Measurements from ENCODE around the gene OR5B12.
"Not testable (repeated sequence)": the region's sequence is repeated elsewhere in the genome, so short reads cannot be mapped to it uniquely, and the experiment has no call there.

Gene OR5B12

DNA sequence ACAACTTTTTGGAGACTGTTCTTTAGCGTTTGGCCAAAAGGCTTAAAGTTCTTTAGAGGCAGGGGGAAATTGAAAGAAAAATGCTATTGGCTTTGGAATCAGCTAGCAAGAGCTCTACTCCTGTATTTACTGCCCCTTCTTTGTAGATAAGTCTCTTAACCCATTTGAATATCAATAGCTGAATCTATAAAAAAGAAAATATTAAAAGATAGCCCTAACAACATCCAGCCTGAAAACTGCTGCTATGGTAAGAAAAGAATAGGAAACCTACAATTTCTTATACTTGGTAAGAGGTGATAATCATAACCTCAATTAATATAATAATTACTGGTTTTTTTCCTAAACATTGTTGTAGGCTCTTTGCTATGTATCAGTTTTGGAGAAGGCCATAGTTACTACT lies at the start of gene OR5B12:
Gene OR5B12, minus strand, starts transcription at position 101 of the 400 bp plus-strand sequence. CDS start 2,085 bp downstream, outside the sequence.
- DNase-seq, result no peak

DNA sequence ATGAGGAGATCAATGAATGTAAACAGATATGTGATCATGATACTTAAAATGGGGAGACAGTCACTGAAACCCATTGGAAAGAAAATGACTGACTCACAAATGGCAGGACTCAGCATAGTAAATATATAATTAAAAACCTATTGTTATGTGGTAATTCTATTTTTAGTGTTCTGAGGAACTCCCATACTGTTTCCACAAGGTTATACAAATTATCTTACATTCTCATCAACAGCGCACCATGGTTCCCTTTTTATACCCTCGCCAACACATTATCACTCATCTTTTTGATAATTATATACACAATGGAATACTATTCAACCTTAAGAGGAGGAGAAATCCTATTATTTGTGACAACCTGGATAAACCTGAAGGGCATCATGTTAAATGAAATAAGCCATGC lies 48.8 kb upstream of the OR5B12 start:
- DNase-seq, result no peak

DNA sequence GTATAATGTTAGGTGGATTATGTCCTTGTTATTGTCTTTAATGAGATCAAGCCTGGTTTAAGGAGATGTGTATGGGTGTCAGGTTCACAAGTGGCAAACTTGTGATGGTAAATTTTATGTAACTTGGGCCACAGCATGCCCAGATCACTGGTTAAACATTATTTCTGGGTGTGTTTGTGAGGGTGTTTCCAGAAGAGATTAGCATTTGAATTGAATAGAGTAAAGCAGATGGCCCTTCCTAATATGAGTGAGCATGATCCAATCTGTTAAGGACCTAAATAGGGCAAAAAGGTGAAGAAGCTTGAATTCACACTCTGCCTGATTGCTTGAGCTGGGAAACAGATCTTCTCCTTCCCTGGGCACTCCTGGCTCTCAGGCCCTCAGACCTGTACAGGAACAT lies 45.1 kb upstream of the OR5B12 start:
- DNase-seq, result no peak

DNA sequence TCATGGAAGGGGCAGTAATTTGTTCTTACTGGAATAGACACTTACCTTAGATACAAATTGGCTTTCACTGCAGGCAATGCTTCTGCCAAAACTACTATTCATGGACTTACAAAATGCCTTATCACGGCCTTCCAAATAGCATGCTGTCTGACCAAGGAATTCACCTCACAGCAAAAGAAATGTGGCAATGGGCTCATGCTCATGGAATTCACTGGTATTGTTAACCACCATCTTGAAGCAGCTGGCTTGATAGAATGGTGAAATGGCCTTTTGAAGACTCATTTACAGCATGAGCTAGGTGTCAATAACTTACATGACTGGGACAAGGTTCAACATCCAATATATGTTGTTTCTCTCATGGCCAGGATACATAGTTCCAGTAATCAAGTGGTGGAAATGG lies 43.9 kb upstream of the OR5B12 start:
- no peak for DNase-seq

DNA sequence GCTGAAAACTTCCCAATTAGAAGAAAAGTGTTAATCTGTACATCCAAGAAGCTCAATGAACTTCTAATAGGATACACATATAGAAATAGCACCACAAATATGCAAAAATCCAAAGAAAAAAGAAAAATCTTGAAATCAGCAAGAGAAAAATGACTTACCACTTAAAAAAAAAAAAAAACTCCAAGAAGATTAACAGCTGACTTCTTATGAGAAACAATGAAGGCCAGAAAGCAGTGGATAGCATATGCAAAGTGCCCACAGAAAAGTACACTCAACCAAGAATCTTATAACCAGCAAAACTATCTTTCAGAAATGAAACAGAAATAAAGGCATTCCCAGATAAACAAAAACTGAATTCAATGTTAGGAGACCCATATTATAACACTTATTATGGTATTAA lies 29.9 kb upstream of the OR5B12 start:
- DNase-seq, result no peak

DNA sequence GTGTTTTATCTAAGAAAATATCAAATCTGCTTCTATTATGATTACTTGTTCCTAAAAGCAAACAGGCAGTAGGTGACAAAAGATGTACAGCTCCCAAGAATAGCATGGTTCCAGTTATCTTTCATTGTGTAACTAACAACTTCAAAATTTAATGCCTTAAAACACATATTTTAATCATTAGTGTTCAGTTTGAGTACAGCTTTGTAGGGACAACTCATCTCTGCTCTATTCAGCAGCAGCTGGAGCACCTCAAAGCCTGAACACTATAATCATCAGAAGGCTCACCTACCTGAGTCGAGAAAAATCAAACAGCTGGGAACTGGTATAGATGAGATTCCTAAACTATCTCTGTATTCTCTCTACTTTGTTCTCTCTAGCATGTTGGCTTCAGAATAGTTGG lies 24.3 kb upstream of the OR5B12 start:
- DNase-seq, result no peak

DNA sequence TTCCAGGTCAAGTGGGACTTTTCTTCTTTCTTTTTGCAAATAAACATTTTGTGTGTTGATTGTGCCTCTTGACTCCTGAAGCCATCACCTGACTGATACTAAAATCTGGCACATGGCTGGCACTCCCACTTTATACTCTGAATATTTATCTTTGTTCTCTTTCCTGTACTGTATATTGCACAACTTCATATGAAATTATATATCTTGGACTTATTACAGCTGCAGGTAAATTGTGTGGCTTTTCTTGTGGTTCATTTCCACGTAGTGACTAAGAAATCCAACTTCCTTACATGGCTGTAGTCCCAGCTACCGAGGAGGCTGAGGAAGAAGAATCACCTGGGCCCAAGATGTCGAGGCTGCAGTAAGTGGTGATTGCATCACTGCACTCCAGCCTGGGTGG lies 23.7 kb upstream of the OR5B12 start:
- no peak for DNase-seq

DNA sequence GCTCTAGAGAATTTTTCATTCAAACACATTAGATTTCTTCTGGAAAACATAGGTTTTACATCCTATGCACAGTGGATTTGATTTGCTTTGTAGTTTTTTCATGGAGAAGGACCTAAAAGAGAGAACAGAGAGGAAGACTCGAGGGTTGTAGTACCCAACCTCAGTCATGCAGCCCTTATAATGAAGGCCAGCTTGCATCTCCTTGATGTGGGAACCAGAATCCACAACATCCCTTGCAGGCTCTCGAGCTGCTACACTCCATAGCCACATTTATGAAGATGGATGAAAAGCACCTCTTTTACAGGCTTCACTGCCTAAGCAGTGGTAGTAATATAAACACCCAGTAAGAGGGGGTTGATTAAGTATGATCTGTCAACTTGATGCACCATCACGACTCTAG lies 9.5 kb upstream of the OR5B12 start:
- no peak for DNase-seq

DNA sequence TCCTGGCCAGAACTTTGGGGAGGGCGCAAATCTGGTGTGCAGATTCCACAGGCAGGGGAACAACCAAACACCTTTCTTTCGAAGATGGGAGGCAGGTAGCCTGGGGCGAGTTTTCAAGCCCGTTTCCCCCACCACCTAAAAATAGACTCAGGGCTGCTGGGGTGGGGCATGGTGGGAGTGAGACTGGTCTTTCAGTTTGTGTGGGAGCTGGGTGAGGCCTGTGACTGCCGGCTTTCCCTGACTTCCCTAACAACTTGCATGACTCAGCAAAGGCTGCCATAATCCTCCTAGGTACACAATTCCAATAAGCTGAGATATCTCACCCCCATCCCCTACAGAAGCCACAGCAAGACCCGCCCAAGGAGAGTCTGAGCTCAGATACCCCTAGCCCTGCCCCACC lies 4.3 kb upstream of the OR5B12 start:
- DNase-seq, result no peak

DNA sequence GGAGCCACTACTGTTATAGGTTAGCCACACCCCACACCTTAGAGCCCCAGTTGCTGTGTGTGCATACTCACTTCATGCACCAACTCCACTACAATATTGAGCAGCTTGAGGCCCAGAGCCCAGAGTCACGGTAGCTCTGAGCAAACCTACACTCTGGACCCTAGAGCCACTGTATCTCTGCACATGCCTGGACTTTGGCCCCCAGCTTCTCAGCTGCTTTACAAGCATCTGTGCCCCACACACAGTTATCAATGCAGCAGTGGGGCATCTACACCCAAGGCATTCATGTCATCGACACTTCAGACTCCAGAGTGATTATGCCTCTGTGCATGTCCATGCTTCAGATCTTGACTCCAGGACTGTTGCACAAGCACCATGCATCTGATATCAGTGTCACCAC lies 2.3 kb upstream of the OR5B12 start:
- no peak for DNase-seq

DNA sequence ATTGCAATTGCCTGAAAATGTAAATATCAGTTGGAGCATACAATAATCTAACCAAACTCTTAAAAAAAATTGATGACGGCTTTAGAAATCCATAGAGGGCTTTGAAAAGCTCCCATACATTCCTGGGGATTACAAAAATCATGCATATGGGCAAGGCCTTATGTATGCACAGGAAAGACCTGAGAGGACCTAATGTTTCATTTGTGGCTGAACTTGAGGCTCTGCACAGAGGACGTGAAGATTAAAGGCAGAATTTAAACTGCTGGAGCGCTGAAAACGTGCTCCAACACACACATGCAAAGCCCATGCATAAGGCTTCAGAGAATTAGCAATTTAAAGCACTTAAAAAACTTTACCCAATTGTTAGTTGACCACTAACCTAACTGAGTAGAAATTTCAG lies 3.5 kb downstream of the OR5B12 start:
- no peak for DNase-seq

DNA sequence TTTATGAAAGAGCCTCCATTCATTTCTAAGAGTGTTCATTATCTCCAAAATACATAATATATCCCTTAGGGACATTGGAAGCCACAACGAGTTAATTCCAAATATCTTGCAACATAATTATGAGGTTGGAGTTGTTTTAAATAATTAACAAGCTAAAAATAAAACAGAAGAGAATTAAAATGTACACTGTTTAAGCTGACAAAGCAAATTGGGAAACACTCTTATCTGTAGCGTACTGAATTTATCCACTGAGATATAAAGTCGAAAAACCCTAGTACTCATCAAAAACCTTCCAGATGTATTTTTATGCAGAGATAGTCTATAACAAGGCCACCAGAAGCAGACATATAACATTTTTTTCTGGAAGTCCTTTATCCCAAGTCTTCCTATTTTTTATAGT lies 7.8 kb downstream of the OR5B12 start:
- DNase-seq, result no peak

DNA sequence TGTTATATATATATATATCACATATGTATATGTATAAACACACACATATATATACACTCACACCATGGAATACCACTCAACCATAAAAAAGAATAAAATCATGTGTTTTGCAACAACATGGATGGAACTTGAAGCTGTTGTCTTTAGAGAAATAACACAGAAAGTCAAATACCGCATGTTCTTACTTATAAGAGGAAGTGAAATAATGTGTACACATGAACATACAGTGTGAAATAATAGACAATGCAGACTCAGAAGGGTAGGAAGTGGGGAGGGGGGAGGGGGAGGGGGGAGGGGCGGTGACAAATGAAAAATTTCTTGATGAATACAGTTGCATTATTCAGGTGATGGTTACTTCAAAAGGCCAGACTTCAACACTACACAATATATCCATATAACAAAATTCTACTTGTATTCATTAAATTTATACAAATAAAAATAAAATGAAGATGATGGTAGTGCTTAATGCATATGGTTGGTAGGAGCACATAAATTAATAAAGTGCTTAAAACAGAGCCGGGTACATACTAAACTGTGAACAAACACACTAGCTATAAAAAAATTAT lies 8.3 kb downstream of the OR5B12 start:
- DNase-seq, result no peak

DNA sequence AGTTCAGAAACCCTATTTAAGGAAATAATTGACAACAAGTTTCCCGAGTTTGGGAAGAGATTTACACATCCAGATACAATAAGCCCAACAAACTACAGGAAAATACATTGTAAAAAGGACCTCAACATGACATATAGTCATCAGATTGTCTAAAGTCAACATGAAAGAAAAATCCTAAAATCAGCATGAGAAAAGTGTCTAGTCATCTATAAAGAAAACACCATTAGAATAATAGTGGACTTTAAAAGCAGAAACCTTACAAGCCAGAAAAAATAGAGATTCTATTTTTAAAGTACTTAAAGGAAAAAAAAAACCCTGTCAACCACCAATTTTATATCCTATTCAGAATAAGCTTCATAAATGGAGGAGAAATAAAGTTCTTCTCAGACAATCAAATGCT lies 12.8 kb downstream of the OR5B12 start:
- no peak for DNase-seq

DNA sequence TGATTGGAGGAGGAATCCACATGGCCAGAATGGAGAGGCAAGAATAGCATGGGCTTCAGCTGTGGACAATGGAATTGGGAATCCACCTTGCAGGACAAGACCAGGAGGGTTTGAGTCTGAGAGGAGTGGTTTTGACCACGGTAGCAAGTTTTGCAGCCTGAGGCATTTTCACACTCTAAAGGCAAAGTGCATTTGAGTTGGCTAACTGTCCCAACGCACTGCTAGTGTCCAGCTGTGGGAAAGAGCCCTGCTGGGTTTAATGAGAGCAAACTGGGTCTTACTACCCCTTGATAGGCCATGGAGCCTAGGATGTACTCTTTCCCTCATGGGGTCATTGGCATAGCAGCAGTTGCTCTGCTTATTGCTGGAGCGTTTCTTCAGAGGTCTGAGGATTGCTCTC lies 14.0 kb downstream of the OR5B12 start, which contains the start of gene OR5B2:
Gene OR5B2, minus strand, starts transcription at position 101 of the 400 bp plus-strand sequence. CDS start 4,860 bp downstream, outside the sequence.
- DNase-seq, result no peak

DNA sequence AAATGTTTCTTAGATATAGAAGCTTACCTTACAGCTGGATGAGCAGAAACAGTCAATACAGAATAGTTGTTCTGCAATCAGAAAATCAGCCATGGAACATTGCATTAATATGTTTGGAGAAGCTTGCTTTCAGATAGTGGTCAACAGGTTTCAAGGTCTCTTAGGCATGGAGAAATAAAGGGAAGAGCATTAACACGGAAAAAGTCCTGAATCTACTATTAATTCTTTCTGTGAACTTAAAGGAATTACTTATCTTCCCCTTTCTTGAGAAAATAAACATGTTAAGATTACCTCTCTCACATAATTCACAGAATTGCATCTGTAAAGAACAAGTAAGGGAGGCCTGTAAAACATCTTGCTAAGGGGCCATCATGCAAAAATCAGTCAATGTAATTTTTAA lies 35.3 kb downstream of the OR5B12 start, which contains the start of gene OR5B3:
Gene OR5B3, minus strand, starts transcription at position 101 of the 400 bp plus-strand sequence. CDS start 3,465 bp downstream, outside the sequence.
- DNase-seq, result no peak

DNA sequence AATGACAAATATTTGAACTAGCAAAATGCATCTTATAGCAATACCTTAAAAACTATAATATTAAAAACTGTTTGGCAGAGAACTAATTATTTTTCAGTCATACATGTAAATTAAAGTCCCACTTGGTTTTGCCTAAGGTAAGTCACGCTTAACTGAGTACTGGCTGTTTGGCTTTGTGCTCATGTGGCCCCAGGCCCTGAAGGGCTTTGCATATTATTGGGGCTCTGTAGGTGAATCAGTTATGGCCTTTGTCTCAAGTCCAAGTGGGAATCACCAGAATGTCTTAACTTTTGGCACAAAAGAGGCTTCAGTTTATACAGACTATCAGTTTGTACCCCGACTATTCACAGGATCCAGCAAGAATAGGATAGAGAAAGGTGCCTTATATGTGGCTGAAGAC lies 42.4 kb downstream of the OR5B12 start:
- not testable (repeated sequence) for DNase-seq

DNA sequence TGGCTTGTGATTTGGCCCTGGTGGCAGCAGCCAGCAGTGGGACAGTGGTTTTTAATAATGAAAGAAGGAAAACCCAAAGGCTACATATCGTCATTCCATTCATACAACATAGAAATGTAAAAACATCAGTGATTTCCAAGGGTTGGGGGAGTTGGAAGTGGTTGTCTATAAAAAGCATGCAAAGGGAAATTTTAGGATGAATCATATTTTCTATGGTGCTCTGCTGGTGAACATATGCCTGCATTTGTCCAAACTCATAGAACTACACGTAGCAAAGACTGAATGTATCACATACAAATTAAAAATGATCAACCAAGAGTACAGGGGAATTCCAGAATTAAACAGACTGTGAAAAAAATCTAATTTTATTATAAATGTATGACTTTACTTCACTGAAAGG lies 46.5 kb downstream of the OR5B12 start:
- no peak for DNase-seq

DNA sequence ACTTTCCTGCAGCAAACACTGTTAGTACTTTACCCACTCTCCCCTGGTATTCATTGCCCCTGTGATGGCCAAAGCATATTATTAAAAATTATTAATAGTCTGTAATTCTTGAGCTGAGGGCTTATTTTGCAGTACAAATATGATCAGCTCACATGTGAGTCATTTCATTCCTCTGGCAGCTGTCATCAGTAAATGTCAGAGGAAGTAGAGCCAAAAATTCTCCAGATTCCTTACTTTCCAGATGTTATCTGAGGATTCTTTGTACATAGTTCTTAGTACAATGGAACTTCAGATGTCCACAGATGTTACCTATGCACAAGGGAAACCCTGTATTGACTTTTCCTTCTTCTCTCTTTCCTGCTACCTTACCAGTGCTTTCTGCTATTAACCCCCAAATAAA lies 47.8 kb downstream of the OR5B12 start:
- no peak for DNase-seq

DNA sequence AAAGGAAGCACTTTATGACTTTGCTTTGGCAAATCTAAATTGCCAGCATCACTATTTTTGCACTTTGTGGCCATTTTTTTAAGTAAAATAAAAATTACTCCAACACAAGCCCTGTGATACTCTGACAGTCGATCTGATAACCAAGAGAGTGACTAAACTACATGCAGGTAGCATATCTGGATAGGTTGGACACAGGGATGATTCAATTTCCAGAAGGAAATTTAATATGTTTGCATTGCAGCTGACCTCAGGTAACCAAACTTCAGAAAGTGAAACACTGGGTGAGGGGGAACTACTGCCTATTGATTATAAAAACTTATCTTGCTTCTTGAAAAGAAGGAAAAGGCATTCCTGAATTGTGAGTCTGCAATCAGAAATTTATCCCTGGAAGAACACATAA lies 49.3 kb downstream of the OR5B12 start:
- DNase-seq, result no peak

DNA sequence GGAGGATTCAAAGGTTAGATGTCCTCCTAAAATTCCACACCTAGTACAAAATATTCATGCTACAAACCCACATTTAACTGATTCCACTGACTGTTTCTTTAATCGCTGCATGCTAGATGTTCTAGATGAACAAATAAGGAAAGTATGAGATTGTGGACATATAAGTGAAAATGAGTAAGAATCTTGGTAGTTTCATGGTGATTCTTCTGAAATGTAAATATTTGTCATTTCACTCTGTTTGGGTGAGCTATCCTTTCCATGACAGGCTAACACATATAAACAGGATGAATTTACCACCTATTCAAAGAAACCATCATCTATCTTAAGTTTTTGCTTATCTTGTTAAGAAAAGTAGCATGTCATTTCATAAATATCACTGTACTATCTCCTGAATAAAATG lies 50.2 kb downstream of the OR5B12 start:
- DNase-seq, result no peak

DNA sequence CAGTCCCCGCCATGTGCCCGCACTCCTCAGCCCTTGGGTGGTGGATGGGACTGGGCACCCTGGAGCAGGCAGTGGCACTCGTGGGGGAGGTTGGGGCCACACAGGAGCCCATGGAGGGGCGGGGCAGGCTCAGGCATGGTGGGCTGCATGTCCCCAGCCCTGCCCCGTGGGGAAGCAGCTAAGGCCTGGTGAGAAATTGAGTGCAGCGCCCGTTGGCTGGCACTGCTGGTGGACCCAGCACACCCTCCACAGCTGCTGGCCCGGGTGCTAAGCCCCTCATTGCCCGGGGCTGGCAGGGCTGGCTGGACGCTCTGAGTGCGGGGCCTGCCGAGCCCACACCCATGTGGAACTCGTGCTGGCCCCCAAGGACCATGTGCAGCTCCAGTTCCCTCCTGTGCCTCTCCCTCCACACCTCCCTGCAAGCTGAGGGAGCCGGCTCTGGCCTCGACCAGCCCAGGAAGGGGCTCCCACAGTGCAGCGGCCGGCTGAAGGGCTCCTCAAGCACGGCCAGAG lies 51.4 kb downstream of the OR5B12 start:
- DNase-seq, result no peak

All from NCI-H2107 (cell line).